PFSK-1 (cell line): ENCODE results near the gene PFDN4.

Experiments used
- POLR2AphosphoS5 ChIP-seq: IDR thresholded peaks from 2 replicates; pipeline ENCODE4 v1.6.1; 2012; ENCODE audit warnings: low read depth, mild to moderate bottlenecking, control low read depth, low read length, moderate library complexity
- SIN3A ChIP-seq: IDR thresholded peaks from 2 replicates; pipeline ENCODE4 v1.6.1; 2012; ENCODE audit warnings: mild to moderate bottlenecking, low read length, moderate library complexity, borderline replicate concordance; ENCODE audit not compliant: insufficient read depth
- TAF1 ChIP-seq: IDR thresholded peaks from 2 replicates; pipeline ENCODE4 v1.6.1; 2012; ENCODE audit warnings: low read length, control low read depth, borderline replicate concordance; ENCODE audit not compliant: insufficient read depth

- TF ChIP-seq POLR2AphosphoS5: no peak
- TF ChIP-seq TAF1: no peak
- TF ChIP-seq SIN3A: no peak
Measured at GRCh38 chr20:54199283-54199682, 8.6 kb upstream of the PFDN4 start.
